ENCODE results near the gene PRSS27. TPM values are rescaled to one million over a fixed set of nuclear protein-coding genes. Genes with fewer than 3 reads are reported as not detected.
"Not testable (repeated sequence)": the region's sequence is repeated elsewhere in the genome, so short reads cannot be mapped to it uniquely, and the experiment has no call there.

The PRSS27 gene
- total RNA-seq, 1 donor from 2014 or later = 1.7 TPM

DNA sequence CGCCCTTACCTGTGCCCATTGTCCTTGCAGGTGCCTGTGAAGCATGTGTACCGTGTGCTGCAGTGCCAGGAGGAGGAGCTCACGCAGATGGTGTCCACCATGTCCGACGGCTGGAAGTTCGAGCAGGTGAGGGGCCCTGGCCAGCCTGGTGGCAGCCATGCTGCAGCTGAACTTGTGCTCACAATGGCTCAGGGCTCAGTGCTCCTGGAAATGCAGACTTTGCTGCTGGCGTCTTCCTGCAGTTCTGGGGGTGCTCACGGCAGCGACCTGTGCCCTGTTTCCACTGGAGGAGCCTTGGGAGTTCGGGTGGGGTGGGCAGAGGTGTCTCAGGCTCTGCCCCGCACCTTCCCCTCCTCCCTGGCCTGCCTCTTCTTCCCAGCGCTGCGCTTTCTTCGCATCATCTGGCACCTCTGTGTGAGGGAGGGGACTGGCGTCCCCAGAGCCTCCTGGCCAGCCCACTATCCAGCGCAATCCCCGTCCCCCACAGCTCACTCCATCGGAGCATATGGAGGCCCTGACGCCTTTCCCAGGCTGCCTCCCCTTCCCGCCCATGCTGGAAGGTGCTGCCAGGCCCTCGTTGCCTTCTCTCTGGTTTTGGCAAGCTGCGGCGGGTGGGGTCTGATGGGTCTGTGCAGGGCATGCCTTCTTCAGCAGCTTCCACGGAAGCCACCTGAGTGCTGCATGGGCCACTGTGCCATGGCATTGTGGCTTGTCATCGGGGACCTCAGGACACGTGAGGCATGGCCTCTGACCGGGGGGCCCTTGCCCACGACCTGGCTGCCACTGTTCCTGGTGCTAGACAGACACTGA, 20.0 kb downstream of the PRSS27 start:
- intact Hi-C loops (cut with micrococcal nuclease) = no loop called here
- Mint-ChIP-seq H3K4me3 (no peak overlapping the region), H3K27ac (no peak overlapping the region), H3K9me3 (no peaks in the 10 kb centered on the region), H3K4me1 (ENCODE audit: low read depth) (no peaks in the 10 kb centered on the region), H3K36me3 (ENCODE audit: low read depth) (peaks cover 7% of the 10 kb centered on the region), H3K27me3 (ENCODE audit: insufficient read depth) (no peaks in the 10 kb centered on the region)
- DNase-seq (ENCODE audit: low spot score) = no peak

DNA sequence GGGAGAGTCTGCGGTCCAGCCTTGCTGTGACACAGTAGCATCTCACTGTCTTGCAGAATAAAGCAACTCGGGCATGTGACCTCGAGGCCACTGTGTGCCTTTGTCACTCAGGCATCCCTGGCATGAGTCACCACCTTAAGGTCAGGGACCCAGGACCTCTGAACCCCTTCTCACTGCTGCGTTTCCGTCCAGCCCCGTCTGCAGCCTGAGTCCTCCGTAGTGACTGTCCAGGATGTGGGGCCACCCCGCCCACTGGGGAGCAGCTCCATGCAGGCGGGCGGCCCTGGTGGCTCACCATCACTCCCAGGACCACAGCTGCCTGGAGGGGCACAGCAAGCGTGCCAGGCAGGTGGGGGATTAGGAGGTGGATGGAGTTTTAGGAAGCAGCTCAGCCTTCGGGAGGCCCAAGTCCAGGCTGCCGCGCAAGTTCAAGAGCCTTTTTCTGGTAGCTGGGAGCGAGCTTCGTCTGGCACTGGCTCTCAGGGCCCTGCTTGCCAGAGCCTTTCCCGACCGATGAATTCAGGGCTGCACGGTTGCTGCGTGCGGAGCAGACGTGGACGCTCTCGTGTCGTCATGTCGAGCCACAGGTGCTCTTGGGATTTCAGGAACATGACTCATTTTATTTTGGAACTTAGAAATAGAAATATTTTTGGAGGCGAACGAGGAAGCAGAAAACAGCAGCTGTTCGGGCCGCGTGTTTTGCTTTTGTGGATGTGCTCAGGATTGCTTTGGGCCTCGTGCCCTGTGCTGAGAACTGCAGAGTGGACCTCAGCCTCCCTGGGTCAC, 20.9 kb downstream of the PRSS27 start:
- no peaks in the 10 kb centered on the region for H3K4me1 Mint-ChIP-seq (ENCODE audit: low read depth)
- H3K4me3 Mint-ChIP-seq = no peak overlapping the region
- H3K9me3 Mint-ChIP-seq = no peaks in the 10 kb centered on the region
- no peaks in the 10 kb centered on the region for H3K27me3 Mint-ChIP-seq (ENCODE audit: insufficient read depth)
- H3K36me3 Mint-ChIP-seq (ENCODE audit: low read depth) = peaks cover 7% of the 10 kb centered on the region
- no peak overlapping the region for H3K27ac Mint-ChIP-seq
- intact Hi-C loops (cut with micrococcal nuclease) = no loop called here
- no peak for DNase-seq (ENCODE audit: low spot score)

DNA sequence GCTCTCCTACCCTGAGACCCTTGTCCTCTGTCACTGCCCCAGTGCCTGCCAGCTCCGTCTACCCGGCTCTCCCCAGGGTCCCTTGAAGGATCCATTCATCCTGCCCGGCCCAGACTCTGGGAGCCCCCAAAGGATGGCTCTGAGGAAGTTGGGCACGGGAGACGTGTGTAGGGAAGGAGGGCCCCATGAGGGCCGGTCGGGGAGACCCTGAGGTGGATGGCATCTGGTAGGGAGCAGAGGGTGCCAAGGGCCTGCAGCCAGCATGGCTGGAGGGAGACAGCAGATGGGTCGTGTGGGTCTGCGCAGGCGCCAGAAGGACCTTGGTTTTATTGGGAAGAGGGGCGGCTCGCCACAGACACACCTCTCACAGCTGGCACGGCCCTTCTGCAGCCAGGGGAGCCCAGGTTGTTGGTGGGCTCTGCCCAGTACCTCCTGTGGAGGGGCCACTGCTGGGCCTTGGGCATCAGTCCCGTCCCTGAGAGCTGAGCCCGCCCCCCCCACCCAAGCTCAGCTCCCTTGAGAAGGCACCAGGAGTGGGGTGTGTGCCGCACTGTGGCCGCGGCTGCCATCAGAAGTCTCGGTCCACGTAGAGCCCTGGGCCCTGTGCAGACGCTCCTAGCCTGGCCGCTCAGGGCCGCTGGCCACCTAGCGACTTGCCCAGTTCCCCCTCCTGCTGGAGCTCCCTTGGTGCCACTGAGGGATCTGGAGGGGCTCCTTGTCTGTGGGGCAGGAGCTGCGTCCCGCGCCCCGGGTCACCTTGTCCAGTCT, 21.7 kb downstream of the PRSS27 start:
- Mint-ChIP-seq H3K4me1 (ENCODE audit: low read depth) (no peaks in the 10 kb centered on the region), H3K4me3 (no peak overlapping the region), H3K27ac (no peak overlapping the region), H3K27me3 (ENCODE audit: insufficient read depth) (no peaks in the 10 kb centered on the region), H3K36me3 (ENCODE audit: low read depth) (peaks cover 7% of the 10 kb centered on the region), H3K9me3 (no peaks in the 10 kb centered on the region)
- intact Hi-C loops (cut with micrococcal nuclease) = no loop called here
- no peak for DNase-seq (ENCODE audit: low spot score)

DNA sequence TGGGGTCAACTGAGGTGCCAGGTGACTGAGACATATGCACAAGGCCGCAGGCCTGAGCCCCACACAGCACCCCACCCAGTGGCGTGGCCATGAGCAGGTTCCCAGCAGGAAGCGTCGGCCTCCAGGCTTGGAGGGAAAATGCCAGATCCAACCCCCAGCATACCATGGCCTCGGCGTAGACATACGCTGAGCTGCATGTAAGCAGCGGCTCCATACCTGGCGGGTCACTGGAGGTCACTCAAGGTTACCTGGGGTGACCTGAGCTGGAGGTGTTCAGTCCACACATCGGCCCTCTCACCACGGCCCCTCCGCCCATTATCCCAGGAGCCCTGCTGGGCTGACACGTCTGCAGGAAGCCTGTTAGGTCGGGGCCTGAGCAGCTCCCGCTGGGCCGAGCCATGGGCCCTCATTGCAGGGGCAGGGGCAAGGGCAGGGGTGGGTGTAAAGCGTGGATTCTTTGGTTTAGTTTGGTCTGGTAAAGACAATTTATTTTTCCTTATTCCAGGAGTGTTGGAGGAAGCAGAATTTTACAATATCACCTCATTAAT, 22.5 kb downstream of the PRSS27 start:
- Mint-ChIP-seq H3K36me3 (ENCODE audit: low read depth) (peaks cover 7% of the 10 kb centered on the region), H3K9me3 (no peaks in the 10 kb centered on the region), H3K27ac (no peak overlapping the region), H3K27me3 (ENCODE audit: insufficient read depth) (no peaks in the 10 kb centered on the region), H3K4me3 (no peak overlapping the region), H3K4me1 (ENCODE audit: low read depth) (no peaks in the 10 kb centered on the region)
- no peak for DNase-seq (ENCODE audit: low spot score)
- intact Hi-C loops (cut with micrococcal nuclease) = no loop called here

DNA sequence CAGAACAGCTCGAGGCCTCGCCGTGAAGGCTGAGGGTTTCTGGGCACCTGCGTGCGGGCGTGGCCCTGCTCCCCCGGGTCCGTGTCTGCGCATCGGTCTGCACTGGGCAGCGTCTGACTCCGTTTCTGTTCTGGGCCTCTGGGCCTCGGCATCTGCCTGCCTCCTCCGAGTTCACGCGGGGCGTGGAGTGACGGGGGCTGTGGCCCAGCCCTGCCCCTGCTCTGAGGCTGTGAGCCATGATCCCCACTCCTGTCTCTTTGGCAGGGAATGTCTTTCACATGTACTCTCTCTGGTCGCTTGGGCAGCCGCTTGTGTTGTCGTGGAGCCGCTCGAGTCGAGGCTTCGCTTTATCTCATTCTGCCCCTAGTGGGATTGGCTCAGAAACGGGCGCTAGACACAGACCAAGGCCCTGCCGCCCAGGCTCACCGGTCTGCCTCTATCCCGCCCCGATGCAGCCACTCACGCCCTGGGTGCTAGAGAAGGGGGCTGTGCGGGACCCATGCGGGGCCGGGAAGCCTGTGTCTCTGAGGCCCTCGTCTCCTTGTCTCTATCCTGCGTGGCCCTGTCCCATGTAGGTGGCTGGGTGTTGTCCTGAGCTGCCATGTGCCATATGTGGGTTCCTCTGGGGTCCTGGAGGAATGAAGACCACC, 23.3 kb downstream of the PRSS27 start:
- H3K27me3 Mint-ChIP-seq (ENCODE audit: insufficient read depth); H3K27ac Mint-ChIP-seq; DNase-seq (ENCODE audit: low spot score); H3K36me3 Mint-ChIP-seq (ENCODE audit: low read depth); H3K4me3 Mint-ChIP-seq; H3K9me3 Mint-ChIP-seq; H3K4me1 Mint-ChIP-seq (ENCODE audit: low read depth); intact Hi-C loops (cut with micrococcal nuclease): not testable (repeated sequence)

DNA sequence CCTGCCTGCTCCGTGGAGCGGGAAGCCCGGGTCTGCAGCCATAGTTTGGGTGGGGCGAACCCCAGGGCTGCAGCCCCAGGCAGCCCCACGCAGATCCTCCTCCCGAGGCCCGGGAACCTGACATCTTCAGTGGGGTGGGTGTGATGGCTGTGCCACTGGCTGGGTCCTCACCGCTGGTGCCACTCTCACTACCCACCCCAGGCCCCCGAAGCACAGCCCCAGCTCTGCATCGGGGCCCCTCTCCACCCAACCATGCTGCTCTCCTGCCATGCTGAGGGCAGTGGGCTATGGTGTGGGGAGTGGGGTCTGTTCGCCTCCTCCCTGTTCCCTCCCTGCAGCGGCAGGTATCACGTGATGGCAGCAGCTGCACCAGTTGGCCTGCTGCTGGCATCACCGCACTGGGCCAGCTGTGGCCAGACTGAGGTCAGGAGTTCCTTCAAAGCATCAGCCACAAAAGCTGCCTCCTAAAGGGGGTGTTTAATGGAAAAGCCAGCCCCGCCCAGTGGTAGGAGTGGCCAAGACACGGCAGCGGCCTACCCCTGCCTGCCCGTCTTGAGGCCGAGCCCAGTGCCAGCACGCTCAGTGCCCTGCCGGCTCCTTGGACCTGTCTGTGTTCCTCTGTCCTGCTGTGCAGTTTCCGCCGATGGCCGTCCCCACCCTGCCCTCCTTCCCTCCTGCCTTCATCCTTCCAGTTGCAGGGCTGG, 26.9 kb downstream of the PRSS27 start:
- no peak for DNase-seq (ENCODE audit: low spot score)
- Mint-ChIP-seq H3K4me1 (ENCODE audit: low read depth) (no peaks in the 10 kb centered on the region), H3K27me3 (ENCODE audit: insufficient read depth) (no peaks in the 10 kb centered on the region), H3K4me3 (no peak overlapping the region), H3K9me3 (no peaks in the 10 kb centered on the region), H3K36me3 (ENCODE audit: low read depth) (peaks cover 5% of the 10 kb centered on the region), H3K27ac (no peak overlapping the region)
- intact Hi-C loops (cut with micrococcal nuclease) = no loop called here

DNA sequence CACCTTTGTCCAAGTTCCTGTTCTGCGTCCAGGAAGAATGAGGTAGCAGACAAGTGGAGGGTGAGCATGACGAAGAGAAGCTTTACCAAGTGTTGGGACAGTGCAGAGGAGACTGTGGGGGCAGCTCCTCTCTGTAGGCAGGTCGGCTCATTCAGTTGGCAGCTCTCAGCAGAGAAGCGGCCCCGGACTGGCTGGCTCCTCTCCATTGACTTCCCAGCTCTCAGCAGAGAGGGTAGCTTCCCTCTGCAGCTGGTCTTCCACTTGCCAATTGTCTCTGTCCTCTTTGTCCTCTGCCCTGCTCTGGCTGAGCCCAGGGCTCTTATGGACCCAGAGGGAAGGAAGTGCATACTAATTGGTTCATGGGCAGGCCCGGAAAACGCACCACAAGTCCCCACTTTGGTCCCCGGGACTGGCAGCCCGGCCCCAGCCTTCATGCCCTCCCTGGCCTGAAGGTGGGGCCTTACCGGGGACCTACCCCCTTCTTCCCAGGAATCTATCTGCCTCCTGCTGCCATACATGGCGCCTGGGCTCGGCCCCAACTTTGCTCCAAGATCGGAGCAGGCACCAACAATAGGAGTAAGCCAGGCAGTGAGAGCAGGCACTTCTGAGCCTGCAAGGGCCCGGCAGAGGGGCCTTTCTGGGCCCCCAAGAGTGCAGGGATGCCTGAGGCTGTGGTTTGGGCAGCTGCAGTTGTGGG, 27.6 kb downstream of the PRSS27 start:
- H3K4me3 Mint-ChIP-seq = no peak overlapping the region
- no peak for DNase-seq (ENCODE audit: low spot score)
- H3K36me3 Mint-ChIP-seq (ENCODE audit: low read depth) = peaks cover 3% of the 10 kb centered on the region
- H3K4me1 Mint-ChIP-seq (ENCODE audit: low read depth) = peaks cover 6% of the 10 kb centered on the region
- H3K27me3 Mint-ChIP-seq (ENCODE audit: insufficient read depth) = no peaks in the 10 kb centered on the region
- intact Hi-C loops (cut with micrococcal nuclease) = no loop called here
- no peak overlapping the region for H3K27ac Mint-ChIP-seq
- no peaks in the 10 kb centered on the region for H3K9me3 Mint-ChIP-seq

DNA sequence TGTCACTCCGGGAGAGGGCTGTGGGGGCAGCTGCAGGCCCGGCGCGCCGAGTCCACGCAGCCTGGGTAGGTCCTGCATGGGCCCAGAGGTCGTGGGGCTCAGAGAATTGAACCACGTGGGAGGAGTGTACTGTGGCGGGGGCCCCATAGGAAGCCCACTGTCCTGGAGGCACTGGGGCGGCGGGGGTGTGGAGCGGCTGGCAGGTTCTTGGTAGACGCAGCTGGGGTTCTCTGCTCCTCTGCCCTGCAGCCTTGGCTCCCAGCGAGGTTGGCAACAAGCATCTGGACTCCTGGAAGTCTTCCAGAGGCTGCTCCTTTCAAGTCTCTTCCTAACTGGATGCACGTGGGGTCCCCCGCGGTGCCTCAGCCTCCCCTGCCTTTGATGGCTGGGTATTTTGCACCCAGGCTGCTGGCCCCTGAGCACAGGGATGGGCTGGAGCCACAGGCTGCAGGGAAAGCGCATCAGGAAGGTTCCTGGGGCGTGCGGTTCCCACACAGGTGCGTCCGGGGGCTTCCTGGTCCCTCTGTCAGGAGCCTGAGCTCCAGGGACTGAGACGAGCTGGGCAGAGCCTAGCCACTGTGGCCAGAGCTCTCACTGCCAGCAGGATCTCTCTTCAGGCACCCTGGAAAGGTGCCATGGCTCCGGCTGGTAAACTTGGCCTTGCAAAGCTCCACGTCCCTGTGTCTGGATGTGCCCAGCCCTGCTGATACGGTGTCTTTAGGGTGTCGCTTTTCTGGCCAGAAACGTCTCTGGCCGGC, 28.4 kb downstream of the PRSS27 start:
- Mint-ChIP-seq H3K4me3 (no peak overlapping the region), H3K36me3 (ENCODE audit: low read depth) (peaks cover under 1% of the 10 kb centered on the region), H3K4me1 (ENCODE audit: low read depth) (peaks cover 13% of the 10 kb centered on the region), H3K9me3 (no peaks in the 10 kb centered on the region), H3K27me3 (ENCODE audit: insufficient read depth) (peaks cover under 1% of the 10 kb centered on the region), H3K27ac (no peak overlapping the region)
- DNase-seq (ENCODE audit: low spot score) = no peak
- intact Hi-C loops (cut with micrococcal nuclease) = no loop called here

DNA sequence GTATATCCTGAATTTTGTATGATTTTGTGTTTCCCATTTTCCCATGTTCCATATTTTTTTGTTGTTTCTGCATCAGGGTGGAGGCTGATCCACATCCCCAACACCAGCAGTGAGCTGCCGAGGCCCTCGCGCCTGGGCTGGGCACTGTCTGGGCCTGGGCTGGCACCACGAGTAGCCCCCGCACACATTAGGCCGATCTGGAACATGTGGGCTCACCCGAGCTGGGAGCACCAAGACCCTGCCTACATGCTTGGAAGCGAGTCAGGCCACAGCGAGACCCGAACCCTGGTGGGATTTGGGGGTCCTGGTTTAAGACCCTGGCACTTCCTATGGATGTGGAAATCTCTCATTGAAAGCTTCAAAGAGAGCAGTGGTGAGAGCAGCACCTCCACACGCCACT, 29.2 kb downstream of the PRSS27 start:
- H3K27me3 Mint-ChIP-seq (ENCODE audit: insufficient read depth) = peaks cover 2% of the 10 kb centered on the region
- peaks cover 15% of the 10 kb centered on the region for H3K4me1 Mint-ChIP-seq (ENCODE audit: low read depth)
- H3K9me3 Mint-ChIP-seq = no peaks in the 10 kb centered on the region
- DNase-seq (ENCODE audit: low spot score) = no peak
- intact Hi-C loops (cut with micrococcal nuclease) = no loop called here
- no peak overlapping the region for H3K4me3 Mint-ChIP-seq
- no peak overlapping the region for H3K27ac Mint-ChIP-seq
- no peaks in the 10 kb centered on the region for H3K36me3 Mint-ChIP-seq (ENCODE audit: low read depth)

DNA sequence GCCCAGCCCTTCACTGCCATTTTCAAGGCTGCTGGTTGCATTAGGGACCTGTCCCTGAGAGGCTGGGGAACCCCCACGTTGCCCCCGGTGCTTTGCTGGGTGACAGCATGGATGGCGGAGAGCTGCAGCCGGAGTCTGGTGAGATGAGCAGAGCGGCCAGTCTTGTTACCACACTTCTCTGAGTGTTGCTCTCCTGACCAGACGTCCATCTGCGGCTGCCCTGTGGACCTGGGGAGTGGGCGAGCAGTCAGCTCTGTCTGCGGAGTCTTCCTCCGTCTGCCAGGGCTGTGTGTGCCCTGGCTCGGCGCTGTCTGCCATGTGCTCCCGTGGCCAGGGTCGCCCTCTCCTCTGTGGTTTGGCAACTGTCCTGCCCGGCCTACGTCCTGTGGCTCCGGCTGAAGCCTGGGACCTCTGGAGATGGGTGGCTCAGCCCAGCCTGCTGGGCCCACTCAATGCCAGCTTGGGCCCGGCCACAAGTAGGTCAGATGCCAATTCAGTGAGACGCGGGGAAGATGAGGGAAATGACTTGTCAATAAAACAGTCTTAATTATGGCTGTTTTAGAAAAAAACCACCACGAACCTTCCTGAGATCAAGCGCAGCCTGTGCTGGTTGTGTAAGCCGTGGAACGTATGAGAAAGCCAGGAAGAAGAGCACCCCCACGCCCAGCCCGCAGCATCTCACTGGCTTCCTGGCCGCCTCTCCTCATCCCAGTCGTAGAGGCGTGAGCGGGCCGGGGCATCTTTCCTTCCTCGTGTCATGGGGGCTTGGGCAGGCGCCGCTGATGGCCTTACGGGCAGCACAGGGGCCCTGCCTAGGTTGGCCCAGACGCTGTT, 29.8 kb downstream of the PRSS27 start:
- DNase-seq (ENCODE audit: low spot score) = no peak
- intact Hi-C loops (cut with micrococcal nuclease) = loop anchor here (10.0 kb wide), 1 partner anchor 1075 kb away; the partner anchor contains the start of genes CRAMP1 and IFT140
- no peak overlapping the region for H3K4me3 Mint-ChIP-seq

More for the DNA sequence above, 29.8 kb downstream of the PRSS27 start:
- no peak overlapping the region for H3K27ac Mint-ChIP-seq
- peaks cover 2% of the 10 kb centered on the region for H3K27me3 Mint-ChIP-seq (ENCODE audit: insufficient read depth)
- no peaks in the 10 kb centered on the region for H3K36me3 Mint-ChIP-seq (ENCODE audit: low read depth)
- peaks cover 15% of the 10 kb centered on the region for H3K4me1 Mint-ChIP-seq (ENCODE audit: low read depth)
- H3K9me3 Mint-ChIP-seq = no peaks in the 10 kb centered on the region
